HG03280 (cell line): ENCODE measurements around the gene PDE6A.
"Not testable (repeated sequence)": the region's sequence is repeated elsewhere in the genome, so short reads cannot be mapped to it uniquely, and the experiment has no call there.

Experiments
- ATAC-seq: cut with Tn5 transposase; IDR thresholded peaks from one replicate; pipeline ENCODE4 v1.9.1; 2021; ENCODE audit warnings: mild to moderate bottlenecking, moderate library complexity; ENCODE audit not compliant: unreplicated experiment

PDE6A gene

DNA sequence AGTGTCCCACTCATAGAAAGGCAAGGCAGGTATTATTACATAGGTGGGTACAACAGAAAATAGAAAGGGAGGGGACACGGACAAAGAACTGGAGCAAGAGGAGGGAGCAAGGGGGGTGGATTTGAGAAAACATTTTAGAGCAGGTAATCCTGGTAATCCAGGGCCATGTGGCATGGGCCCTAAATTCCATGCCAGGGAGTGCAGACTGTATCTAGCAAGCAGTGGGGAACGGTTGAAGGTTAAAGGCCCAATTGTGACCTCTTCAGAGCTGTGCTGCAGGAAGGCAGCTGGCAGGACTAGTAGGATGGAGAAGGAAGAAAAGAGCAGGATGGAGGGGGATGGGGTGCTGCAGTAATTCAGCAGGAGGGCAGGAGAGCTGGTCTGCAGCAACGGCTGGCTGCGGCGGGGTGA, 75.2 kb downstream of the PDE6A start:
- ATAC-seq, result no peak

DNA sequence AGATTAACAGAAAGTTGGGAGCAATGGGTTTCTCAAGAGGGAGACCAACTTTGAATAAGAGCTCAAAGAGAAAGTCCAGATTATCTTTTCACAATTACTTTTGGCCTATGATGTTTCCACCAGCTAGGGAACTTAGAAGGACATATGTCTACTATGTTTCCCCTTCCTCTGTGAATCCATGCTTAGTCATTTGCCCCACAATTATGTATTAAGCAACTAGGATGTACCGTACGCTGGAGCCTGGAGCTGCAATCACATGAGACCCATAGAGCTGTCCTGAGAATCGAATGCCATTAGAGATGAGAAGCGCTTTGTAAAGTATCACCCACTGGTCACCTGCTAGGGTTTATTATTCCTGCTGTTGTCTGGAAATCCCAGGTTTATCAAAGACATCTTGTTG, 78.8 kb downstream of the PDE6A start:
- no peak for ATAC-seq

DNA sequence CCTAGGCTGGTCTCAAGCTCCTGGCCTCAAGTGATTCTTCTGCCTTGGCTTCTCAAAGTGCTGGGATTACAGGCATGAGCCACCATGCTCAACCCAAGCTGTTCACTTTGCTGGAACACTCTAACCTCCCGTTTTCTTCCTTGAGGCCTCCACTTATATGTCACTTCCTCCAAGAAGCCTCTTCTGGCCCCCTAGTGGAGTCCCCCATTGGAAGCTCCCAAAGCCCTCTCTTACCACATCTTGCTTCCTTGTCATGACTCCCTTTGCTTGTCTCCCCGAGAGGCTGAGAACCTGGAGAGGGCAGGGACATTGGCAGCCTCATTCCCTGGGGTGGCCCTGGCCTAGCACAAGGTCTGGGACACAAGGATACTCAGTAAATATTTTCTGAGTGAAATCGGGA, 80.8 kb downstream of the PDE6A start:
- no peak for ATAC-seq

DNA sequence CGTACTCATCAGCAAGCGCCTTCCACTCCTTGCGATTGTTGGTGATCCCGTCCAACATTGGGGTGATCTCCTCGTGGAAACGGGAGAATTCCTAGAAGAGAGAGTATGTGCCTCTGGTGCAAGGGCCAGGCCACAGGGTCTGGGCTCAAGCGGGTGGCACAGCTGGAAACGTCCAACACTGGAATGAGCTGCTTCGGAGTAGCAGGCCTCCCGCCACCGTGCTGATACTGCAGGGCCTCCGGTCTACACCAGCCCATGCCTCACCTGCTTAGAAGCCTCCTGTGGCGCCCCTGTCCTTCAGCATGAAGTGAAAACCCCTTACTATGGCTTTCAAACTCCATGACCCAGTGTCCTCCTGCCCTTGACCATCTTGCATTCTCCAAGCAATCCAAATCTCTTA, 81.4 kb downstream of the PDE6A start:
- ATAC-seq, result no peak

DNA sequence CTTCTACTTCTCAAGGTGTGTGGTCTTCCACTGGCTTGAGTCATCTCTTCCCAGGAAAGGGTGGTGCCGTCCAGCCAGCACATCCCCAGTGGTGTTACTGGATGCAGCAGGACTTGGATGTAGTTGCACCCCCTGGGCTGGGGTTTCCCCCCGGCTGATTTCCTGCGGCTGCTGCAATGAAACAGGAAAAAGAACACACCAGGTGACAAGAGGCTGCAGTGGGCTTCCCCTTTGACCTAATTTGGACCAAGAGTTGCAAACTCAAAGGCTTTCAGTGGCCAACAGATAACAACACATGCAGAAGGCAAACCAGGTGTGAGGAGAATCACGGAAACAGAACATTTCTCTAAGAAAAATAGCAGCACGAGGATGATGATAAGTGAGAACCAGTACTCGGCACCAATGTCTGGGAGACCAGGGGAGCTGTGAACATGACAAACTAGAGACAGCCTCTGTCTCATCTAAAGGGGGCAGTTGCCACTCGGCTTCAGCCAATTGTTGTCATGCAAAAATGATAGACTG, 83.7 kb downstream of the PDE6A start:
- ATAC-seq, result peak; percentile 78

DNA sequence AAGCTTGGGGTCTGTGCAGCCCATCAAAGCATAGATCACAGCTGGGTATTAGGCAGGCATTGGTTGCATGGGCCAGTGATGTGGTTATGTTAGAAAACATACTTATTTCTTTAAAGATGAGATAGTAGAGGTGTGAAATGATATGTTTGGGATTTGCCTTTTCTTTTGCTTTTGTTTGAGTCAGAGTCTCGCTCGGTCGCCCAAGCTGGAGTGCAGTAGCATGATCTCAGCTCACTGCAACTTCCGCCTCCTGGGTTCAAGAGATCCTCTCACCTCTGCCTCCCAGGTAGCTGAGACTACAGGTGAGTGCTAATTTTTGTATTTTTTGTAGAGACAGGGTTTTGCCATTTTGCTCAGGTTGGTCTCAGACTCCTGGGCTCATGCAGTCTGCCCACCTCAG, 84.8 kb downstream of the PDE6A start:
- ATAC-seq, result no peak

DNA sequence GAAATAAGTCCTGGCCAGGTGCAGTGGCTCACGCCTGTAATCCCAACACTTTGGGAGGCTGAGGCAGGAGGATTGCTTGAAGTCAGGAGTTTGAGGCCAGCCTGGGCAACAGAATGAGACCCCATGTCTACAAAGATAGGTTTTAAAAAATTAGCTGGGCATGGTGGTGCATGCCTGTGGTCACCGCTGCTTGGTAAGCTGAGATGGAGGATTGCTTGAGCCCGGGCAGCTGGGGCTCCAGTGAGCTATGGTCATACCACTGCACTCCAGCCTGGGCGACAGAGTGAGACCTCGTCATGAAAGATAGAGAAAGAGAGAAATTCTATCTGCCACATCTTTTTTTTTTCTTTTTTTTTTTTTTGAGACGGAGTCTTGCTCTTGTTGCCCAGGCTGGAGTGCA, 86.1 kb downstream of the PDE6A start:
- not testable (repeated sequence) for ATAC-seq

DNA sequence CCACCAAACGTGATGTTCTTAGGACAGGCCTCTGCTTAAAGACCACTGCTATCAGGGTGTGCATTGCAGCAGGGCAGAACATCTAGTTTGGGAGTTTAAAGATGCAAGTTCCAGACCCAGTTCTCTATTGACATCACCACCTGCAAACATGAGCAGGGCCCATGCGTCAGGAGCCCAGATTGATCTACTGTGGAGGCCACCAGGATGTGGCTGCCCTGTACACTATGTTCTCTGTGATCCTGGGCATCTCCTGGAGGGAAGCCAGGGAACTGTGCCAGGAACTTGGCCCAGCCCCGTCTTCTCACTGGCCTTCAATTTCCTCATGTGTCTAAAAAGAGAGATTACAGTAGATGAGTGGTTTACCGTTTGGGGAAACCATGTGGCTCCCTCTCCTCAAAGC, 87.1 kb downstream of the PDE6A start:
- no peak for ATAC-seq

DNA sequence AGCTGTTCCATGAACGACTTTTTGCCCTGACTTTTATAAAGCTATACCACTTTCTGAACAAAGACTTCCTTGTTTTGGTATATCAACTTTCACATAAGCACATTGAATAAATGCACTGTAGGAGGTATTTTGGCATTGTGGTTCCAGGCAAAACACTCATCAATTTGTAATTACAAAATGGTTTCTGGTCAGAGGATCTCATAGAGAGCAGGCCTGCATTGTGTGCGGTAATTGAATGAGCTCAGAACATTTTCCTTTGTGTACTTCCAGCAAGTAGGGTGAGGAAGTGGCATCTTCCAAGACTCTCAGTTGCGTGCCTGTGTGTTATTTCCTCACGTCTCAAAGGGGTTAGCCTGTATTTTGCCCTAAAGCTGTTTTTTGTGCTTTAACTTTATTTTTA, 89.2 kb downstream of the PDE6A start:
- ATAC-seq, result no peak

DNA sequence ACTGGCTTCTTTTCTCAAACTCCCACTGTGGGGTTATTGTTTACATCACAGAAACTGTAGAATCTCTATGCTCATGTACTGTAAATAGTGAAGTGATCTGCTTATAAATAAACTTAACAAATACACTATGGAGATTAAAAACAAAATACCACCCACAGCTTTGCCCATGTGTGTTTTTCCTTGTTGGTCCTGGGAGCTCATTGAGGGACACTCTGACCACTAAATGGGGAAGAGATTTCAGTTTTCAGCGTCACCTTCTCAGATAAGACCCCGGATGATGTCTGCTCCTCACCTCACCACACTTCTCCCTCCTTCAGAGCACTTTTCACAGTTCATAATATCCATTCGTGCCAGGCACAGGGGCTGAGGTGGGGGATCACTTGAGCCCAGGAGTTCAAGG, 89.7 kb downstream of the PDE6A start:
- no peak for ATAC-seq

DNA sequence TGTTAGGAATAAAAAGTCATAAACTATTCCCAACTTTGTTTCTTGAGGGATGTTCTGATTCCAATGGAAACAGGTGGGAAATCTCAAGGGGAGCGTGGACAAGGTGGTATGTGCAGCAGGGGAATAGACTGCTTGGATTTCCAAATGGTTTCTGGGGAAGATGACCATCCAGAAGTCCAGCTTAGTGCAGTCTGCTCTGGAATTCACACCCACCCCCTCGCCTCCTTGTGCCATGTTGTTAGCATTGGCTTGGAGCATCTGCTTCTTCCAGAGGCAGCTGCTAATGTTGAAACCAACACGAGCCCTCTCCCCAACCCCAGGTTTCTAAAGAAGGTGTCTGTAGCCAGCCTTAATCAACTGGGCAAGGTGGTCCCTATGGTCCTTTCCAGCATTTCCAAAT, 90.9 kb downstream of the PDE6A start:
- ATAC-seq, result no peak

DNA sequence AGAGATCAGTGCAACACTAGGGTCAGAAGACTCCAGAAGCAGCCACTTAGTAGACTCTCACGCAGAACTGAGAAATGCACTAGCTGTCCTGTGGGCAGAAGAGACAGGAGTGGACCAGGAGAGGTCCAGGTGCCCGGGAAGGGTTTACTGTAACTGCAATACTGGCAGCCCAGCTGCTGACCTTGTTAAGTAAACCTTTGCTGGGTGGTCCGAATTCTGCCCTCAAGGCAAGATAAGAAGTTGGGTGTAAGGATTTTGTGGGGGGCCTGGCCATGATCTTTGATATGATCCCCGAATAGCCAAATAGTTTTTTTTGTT, 91.3 kb downstream of the PDE6A start:
- ATAC-seq, result no peak

DNA sequence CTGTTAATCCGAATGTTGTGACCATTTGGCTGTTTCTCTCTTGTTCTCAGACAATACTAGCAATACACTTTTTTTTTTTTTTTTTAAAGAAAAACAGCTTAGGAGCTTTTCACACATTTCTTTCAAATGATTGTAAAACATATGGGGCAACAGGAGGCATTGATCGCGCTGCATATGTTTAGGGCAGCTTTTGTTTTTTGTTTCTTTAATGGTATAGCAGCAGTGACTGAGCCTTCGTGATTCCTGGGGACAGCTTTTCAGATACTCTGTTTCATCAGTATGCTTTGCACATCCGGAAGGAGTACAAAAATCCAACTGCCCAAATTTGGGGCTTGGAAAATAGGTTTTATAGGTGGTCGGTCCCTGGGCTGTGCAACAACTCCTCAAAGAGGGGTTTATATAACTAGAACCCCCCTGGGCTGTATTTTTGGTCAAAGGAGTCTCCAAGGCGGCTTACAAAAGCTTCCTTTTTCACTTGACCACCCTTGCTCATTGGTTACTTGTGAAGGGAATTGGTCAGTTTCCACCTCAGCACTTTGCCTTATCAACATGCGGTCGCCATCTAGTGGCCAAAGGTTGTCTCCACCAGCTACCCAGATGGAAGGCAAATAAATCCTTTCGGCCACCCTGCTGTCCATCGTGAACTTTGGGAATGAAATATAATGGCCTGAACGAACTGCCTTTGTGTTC, 91.8 kb downstream of the PDE6A start:
- ATAC-seq, result peak; percentile 68

DNA sequence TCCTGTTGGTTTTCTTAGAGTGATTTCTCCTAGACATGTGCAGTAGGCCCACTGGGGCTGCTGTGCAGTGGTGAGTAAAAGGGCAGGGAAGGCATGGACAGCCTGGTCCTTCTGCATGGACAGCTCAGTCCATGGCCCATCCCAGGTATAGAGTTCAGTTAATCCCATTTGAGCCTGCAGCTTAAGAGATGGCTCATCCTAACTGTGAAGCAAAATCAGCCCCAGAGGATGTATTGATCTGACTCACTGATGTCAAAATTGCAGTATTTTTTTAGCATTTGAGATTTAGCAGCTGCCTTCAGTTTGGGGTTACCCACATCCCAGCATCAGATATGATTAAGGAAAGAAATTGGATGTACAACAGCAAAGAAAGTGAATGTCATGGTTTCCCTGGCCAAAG, 93.4 kb downstream of the PDE6A start:
- no peak for ATAC-seq

DNA sequence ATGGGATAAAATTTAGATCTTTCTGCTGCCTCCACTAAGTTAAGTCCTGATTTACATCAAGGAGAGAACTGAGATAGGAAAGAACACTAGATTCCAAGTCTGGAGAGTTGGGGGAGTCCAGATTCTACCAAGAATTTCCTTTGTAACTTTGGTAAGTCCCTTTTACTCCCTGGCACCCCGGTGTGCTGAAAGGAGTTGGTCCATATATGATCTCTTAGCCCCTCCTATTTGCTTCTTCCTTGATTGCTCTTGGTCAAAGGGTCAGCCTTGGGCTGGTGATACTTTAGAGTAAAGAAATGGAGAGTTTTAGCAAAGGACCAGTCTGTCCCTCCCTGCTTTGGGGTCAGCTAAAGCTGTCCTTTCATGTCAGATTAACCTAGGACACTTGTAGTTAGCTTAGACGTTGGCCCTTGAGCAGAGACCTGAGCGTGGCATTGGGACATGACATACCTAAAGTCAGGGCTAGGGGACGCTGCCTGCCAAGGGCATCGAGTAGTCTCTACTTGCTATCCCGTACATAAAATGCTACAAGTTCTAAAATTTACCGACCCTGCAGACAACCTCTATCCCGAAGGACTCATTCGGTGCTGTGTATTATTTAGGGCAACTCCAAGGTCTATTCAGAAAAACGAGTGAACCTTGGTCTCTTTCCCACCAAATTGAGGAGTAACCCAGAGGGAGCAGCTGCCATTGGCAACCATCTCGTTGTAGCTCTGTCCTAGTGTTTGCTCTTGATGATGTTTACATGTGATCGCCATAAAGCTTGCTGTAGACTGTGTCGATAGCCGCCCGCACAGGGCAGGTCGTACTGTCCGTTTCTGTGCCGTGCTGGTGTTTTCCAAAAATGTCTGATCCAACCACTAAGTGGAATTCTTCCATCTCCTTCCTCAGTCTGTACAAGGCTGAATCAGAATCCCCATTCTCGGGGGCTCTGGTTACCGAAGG, 94.4 kb downstream of the PDE6A start:
- ATAC-seq, result no peak

DNA sequence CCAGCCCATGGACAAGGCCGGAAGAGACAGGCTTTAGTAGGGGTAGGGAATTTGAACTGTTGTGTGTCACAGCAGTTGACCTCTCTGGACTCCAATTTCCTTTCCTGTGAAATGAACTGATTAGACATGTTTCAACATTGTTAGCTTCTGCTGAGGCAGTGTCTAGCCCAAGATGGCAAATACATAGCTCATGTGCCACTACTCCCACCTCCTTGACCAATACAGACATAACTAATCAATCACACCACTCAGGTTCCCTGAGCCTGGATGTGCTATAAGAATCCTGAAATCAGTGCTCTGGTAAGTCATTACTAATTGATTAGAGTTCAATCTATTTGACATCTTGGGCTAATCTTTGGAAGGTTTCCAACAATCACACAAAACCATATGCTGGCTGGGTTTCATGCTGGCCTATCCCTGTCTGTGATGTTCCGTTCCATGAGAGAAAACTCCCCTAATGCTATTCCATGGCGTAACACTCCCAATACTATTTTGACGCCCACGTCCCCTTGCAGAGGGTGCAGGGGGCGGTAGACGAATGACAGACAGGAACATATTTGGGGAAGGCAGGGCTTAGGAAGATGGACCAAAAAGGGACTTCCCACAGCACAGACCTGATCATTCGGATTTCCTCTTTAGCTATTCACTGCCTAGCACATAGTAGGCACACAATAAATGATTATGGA, 95.2 kb downstream of the PDE6A start:
- no peak for ATAC-seq

DNA sequence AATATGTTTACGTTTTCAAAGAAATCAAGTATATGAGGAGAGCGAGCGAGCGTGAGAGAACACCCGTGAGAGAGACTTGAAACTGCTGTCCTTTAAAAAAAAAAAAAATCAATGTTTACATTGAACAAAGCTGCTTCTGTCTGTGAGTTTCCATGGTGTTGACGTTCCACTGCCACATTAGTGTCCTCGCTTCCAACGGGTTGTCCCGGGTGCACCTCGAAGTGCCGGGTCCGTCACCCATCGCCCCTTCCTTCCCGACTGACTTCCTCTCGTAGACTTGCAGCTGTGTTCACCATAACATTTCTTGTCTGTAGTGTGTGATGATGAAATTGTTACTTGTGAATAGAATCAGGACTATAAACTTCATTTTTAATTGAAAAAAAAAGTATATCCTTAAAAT, 97.0 kb downstream of the PDE6A start:
- ATAC-seq, result no peak

DNA sequence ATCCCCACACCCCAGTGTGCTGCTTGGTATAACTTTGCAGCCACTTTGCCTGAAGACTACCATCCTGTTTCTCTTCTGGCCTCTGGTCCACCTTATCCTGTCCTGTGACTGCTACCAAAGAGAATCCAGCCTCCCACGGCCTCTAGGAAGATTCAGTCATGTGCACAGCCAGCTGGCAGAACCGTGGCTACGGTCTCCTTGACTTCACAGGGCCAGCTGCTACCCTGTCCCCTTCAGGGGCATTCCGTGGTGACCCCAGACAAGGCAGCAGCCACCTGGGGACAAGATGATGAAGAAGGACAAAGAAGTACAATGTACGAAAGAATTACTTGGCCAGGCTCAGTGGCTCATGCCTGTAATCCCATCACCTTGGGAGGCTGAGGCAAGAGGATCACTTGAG, 98.6 kb downstream of the PDE6A start:
- ATAC-seq, result no peak

DNA sequence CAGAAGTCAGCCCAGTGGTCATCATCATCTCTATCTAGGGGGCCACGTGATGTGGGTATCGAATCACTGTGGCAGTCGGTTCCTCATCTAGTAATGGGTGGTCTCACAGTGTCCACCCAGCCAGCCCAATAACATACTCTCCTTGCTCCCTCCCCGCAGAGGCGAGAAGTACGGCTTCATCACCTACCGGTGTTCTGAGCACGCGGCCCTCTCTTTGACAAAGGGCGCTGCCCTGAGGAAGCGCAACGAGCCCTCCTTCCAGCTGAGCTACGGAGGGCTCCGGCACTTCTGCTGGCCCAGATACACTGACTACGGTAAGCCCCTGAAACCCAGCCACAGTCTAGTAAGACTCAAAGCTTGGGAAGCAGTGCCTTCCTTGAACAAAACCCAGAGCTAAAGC, 99.0 kb downstream of the PDE6A start:
- no peak for ATAC-seq

DNA sequence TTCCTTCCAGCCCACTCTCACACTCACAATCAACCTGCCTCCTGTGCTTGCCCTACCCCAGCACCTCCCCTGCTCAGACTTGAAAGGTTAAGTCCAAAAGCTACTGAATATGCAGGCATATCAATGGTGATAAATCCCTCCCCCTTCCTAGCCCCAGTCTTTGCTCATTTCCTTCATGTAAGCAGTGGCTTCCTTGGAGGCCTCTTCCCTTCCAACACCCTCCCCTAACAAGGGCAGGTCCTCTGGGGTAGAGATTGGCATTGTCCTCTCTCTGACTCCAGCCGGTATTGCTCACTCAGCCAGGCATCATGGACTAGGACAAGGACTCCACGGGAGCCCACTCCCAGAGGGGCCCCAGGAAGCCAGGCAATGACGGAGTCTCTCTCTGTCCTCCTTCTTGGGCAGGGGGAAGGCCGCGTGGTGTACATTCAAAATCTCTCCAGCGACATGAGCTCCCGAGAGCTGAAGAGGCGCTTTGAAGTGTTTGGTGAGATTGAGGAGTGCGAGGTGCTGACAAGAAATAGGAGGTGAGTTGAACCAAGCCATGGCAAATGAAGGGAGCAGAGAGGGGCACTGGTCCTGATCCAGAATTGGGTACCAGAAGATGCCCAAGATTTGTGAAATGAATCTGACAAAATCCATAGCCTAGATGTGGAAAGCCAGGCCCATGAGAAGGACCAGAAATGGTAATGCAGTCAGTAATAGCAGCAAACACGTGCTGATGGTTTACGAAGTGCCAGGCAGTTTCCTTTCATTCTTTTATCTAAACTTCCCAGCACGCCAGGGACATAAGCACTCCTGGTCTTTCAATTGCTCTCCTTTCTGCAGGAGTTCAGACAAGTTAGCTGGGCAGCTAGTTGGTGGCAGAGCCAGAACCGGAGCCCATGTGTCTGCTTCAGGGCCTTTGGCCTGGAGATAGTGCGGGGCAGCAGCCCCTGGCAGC, 102.5 kb downstream of the PDE6A start:
- no peak for ATAC-seq
